ENCODE results near the gene SNCB. TPM values are rescaled to one million over a fixed set of nuclear protein-coding genes. Genes with fewer than 3 reads are reported as not detected.

The SNCB gene
- total RNA-seq, 1 donor from 2014 or later = not detected

DNA sequence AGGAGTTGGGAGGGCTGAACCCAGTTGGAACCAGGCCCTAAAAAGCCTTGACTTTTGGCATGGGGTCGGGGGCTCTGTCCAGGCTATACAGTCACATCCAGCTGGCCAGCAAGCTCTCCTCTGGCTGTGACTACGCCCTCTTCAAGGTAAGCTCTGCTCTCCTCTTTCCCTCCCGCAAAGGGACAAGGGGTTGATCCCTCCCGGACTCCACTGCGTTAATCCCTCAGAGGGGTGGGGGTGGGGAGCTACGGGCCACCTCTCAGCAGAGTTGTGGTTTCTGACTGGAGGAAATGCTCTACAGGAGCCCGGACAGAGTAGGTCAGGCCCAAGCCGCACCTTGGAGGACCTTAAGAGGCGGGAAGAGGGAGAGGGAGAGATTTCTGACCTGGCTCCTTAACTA, 14.0 kb upstream of the SNCB start:
- Histone ChIP-seq H3K27me3 (ENCODE audit: control insufficient read depth, insufficient read depth, low read length) (no peaks in the 10 kb centered on the region), H3K4me3 (ENCODE audit: low read depth, low read length) (no peak overlapping the region), H3K36me3 (ENCODE audit: control insufficient read depth, insufficient read depth, low read length) (no peaks in the 10 kb centered on the region)
- FAIRE-seq (no peak), DNase-seq (ENCODE audit: low read depth) (no peak)
- no peak for TF ChIP-seq CTCF (IDR thresholded peaks at IDR 0.05; ENCODE audit: insufficient read depth, low read length, severe bottlenecking)

GRCh38 chr5:176643491-176644219, 13.3 kb upstream of the SNCB start:
- no peak overlapping the region for H3K4me3 ChIP-seq (ENCODE audit: low read depth, low read length)
- DNase-seq (ENCODE audit: low read depth) (no peak), FAIRE-seq (no peak)
- H3K27me3 ChIP-seq (ENCODE audit: control insufficient read depth, insufficient read depth, low read length) = no peaks in the 10 kb centered on the region
- no peaks in the 10 kb centered on the region for H3K36me3 ChIP-seq (ENCODE audit: control insufficient read depth, insufficient read depth, low read length)
- TF ChIP-seq CTCF (IDR thresholded peaks at IDR 0.05; ENCODE audit: insufficient read depth, low read length, severe bottlenecking) = no peak

DNA sequence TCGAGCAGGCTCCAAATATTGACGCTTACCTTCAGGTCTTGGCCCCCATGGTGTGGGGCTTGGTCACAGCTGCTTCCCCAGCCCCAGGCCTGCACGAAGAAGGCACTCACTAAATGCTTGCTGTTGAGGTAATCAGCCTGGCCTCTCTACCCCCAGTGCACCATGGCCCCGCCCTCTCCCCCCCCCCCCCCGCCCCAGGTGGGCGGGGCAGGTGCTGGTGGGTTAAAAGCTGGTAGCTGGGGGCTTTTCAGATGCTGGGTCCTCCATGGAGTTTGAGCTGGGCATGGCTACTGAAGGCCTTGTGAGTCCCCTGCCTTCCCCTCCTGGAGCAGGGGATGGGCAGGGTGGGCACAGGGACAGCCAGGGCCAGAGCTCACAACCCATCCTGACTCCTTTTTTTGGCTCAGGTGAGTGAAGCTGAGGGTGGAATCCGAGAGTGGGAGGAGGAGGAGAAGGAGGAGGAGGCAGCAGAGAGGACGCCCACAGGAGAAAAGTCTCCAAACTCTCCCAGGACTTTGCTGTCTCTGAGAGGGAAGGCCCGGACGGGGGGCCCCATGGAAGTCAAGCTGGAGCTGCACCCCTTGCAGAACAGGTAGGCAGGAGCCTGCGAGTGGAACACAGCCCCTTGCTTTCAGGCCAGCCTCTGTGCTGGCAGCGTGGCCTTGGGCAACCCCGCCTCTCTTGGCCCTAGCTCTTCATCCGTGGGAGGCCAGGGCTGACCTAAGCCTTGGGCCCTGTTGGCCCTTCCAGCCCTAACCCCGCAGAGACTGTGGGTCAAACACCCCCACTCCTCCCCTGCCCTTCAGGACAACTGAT, 12.5 kb upstream of the SNCB start:
- Histone ChIP-seq H3K4me3 (ENCODE audit: low read depth, low read length) (no peak overlapping the region), H3K36me3 (ENCODE audit: control insufficient read depth, insufficient read depth, low read length) (no peaks in the 10 kb centered on the region), H3K27me3 (ENCODE audit: control insufficient read depth, insufficient read depth, low read length) (no peaks in the 10 kb centered on the region)
- FAIRE-seq (no peak), DNase-seq (ENCODE audit: low read depth) (no peak)
- TF ChIP-seq CTCF (IDR thresholded peaks at IDR 0.05; ENCODE audit: insufficient read depth, low read length, severe bottlenecking) = no peak

- TF ChIP-seq CTCF (IDR thresholded peaks at IDR 0.05; ENCODE audit: insufficient read depth, low read length, severe bottlenecking) = no peak
- DNase-seq (ENCODE audit: low read depth) (no peak), FAIRE-seq (no peak)
- H3K36me3 ChIP-seq (ENCODE audit: control insufficient read depth, insufficient read depth, low read length) = no peaks in the 10 kb centered on the region
- H3K27me3 ChIP-seq (ENCODE audit: control insufficient read depth, insufficient read depth, low read length) = peaks cover 2% of the 10 kb centered on the region
- H3K4me3 ChIP-seq (ENCODE audit: low read depth, low read length) = no peak overlapping the region
Observed at GRCh38 chr5:176640616-176641015, 10.3 kb upstream of the SNCB start.

DNA sequence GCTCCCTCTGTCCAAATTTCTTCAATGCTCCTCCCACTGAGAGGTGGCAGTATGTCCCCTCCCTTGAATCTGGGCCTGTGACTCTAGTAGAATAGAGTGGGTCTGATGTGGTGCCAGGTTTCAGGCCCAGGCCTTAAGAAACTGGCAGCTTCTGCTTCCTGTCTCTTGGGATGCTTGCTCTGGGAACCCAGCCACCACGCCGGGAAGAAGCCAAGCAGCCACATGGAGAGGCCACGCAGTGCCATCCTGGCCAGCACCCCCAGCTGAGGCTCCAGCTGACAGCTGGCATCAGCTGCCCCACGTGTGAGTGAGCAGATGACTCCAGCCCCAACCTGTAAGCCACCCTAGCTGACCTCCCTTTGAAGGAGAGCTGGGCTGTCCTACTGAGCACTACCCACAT, 9.6 kb upstream of the SNCB start:
- Histone ChIP-seq H3K4me3 (ENCODE audit: low read depth, low read length) (no peak overlapping the region), H3K36me3 (ENCODE audit: control insufficient read depth, insufficient read depth, low read length) (no peaks in the 10 kb centered on the region), H3K27me3 (ENCODE audit: control insufficient read depth, insufficient read depth, low read length) (peaks cover 5% of the 10 kb centered on the region)
- no peak for TF ChIP-seq CTCF (IDR thresholded peaks at IDR 0.05; ENCODE audit: insufficient read depth, low read length, severe bottlenecking)
- DNase-seq (ENCODE audit: low read depth) = no peak
- FAIRE-seq = no peak
